Erythroblast (primary cell): Measurements from ENCODE around the gene MBOAT1.

Experiments used
- GATA1 ChIP-seq: IDR thresholded peaks from 2 replicates; pipeline ENCODE4 v1.6.1; 2011; ENCODE audit warnings: low read depth, mild to moderate bottlenecking, control low read depth, low read length, moderate library complexity
- POLR2A ChIP-seq: IDR thresholded peaks from 2 replicates; pipeline ENCODE4 v1.6.1; 2011; ENCODE audit warnings: mild to moderate bottlenecking, low read length

DNA sequence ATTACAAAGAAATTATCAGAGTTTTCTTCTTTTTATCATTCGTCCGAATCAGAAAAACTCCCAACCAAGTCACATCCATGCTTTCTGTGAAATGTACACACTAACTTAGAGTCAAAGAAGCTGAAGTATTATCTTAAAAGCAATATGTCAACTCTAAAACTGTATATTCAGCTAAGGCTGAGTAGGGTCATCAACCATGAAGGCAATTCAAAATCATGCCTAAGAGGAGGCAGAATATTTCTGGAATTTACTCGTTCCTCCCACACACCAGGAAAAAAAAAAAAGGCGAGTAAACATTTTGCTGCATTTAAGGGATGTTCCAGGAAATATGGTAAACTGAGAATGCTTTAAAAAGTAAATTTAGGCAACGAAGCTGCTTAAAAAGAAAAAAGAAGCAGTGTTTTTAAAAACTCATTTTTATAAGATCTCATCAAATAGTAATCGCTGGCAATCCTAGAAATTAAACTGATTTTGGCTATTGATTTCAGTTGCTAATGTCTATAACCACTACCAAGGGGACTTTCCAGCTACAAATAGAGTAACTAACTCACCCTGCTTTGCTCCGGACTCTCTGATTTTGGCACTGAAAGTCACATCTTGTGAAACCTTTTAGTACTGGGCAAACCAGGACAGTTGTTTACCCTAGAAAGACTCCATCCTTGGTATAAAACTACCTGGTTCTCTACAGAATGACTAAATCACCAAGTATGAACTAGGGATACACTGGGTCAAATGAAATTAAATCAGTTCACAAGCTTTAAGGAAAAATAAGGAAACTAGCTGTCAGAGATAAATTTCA, 82.8 kb downstream of the MBOAT1 start:
- TF ChIP-seq POLR2A (no peak), GATA1 (no peak)
